SK-N-SH (cell line): ENCODE data around the gene FASTK. TPM values are rescaled to one million over a fixed set of nuclear protein-coding genes. Genes with fewer than 3 reads are reported as not detected.
A peak's percentile ranks its signal among the peaks of the same experiment; 100 is the strongest.

Experiments used
- CTCF ChIA-PET: fragments of 300-600, 350-600 bp; formaldehyde crosslinking; extraction: SDS; loops from one replicate; lab custom pipeline; 2021; lab: Yijun Ruan, JAX
- POLR2A ChIA-PET: fragments of 350-600 bp; sonication (Branson Sonifier 250); formaldehyde crosslinking; extraction: SDS; loops from one replicate; lab custom pipeline; 2020; ENCODE audit warnings: antibody characterized with exemption, inconsistent platforms; lab: Yijun Ruan, JAX
- DNase-seq: peaks from one replicate; pipeline ENCODE4 v3.0.0; 2012
- H2AFZ ChIP-seq: fragments of 200-600 bp; sonication (generic); 2 replicates; pipeline ENCODE4 v1.8.1; 2016; ENCODE audit warnings: antibody characterized with exemption, mild to moderate bottlenecking, low read depth
- H3F3A ChIP-seq: fragments of 200-600 bp; sonication (generic); replicated peaks from 2 replicates; pipeline ENCODE3; 2016; ENCODE audit warnings: antibody characterized with exemption, mild to moderate bottlenecking; ENCODE audit not compliant: insufficient read depth
- H3K27ac ChIP-seq, 2 experiments: fragments of 200-500 bp in 1 of 2; fragments of 200-600 bp in 1 of 2; sonication (Bioruptor generic) in 1 of 2; sonication (generic), shearing (Covaris generic) in 1 of 2; 2 replicates each; pipeline versions ENCODE4 v1.5.1 to v1.6.1; 2014 to 2016; ENCODE audit warnings: low read depth in 2 of 2, inconsistent platforms in 1 of 2, low read length in 1 of 2, mild to moderate bottlenecking in 1 of 2, mixed read lengths in 1 of 2
- H3K27me3 ChIP-seq: fragments of 200-600 bp; sonication (generic), shearing (Covaris generic); 2 replicates; pipeline ENCODE4 v1.6.1; 2016; ENCODE audit warnings: mixed run types; ENCODE audit not compliant: insufficient read depth
- H3K36me3 ChIP-seq, 2 experiments: fragments of 200-500 bp in 1 of 2; fragments of 200-600 bp in 1 of 2; sonication (Bioruptor generic) in 1 of 2; sonication (generic) in 1 of 2; replicated peaks in 1 of 2; 2 replicates each; pipeline versions ENCODE3 to v1.5.1; 2014 to 2016; ENCODE audit warnings: low read length in 1 of 2, mild to moderate bottlenecking in 1 of 2; ENCODE audit not compliant: insufficient read depth in 2 of 2, control insufficient read depth in 1 of 2
- H3K4me1 ChIP-seq, 2 experiments: fragments of 200-500 bp in 1 of 2; fragments of 200-600 bp in 1 of 2; sonication (Bioruptor generic) in 1 of 2; sonication (generic), shearing (Covaris generic) in 1 of 2; 2 replicates each; pipeline versions ENCODE4 v1.5.1 to v1.6.1; 2014 to 2016; ENCODE audit warnings: low read depth in 1 of 2, low read length in 1 of 2, mixed run types in 1 of 2; ENCODE audit not compliant: insufficient read depth in 2 of 2, control insufficient read depth in 1 of 2
- H3K4me2 ChIP-seq: fragments of 200-600 bp; sonication (generic), shearing (Covaris generic); 2 replicates; pipeline ENCODE4 v1.6.1; 2017; ENCODE audit warnings: mixed run types
- H3K4me3 ChIP-seq, 2 experiments: fragments of 200-500 bp in 1 of 2; fragments of 200-600 bp in 1 of 2; sonication (Bioruptor generic) in 1 of 2; sonication (generic), shearing (Covaris generic) in 1 of 2; 2 replicates each; pipeline versions ENCODE4 v1.5.1 to v1.8.1; 2014 to 2016; ENCODE audit warnings: low read depth in 2 of 2, inconsistent platforms in 1 of 2, low read length in 1 of 2, mild to moderate bottlenecking in 1 of 2, mixed read lengths in 1 of 2, moderate library complexity in 1 of 2
- H3K79me2 ChIP-seq: fragments of 200-600 bp; sonication (generic); 2 replicates; pipeline ENCODE4 v1.8.1; 2017; ENCODE audit warnings: mild to moderate bottlenecking; ENCODE audit not compliant: insufficient read depth
- H3K9ac ChIP-seq: fragments of 200-600 bp; sonication (generic); 2 replicates; pipeline ENCODE4 v1.6.1; 2017; ENCODE audit warnings: mixed run types
- H3K9me2 ChIP-seq: fragments of 200-600 bp; sonication (generic); 2 replicates; pipeline ENCODE4 v1.6.1; 2017; ENCODE audit warnings: mixed run types
- H3K9me3 ChIP-seq: fragments of 200-600 bp; sonication (generic); 2 replicates; pipeline ENCODE4 v1.6.1; 2017; ENCODE audit warnings: mixed run types, mild to moderate bottlenecking, moderate library complexity
- H4K20me1 ChIP-seq: fragments of 200-600 bp; sonication (generic); 2 replicates; pipeline ENCODE4 v1.6.1; 2017; ENCODE audit warnings: mild to moderate bottlenecking, mixed run types; ENCODE audit not compliant: insufficient read depth
- CHD2 ChIP-seq: fragments of 150-350 bp; IDR thresholded peaks from 2 replicates; pipeline ENCODE4 v1.6.1; 2018; ENCODE audit warnings: low read length; ENCODE audit not compliant: partially characterized antibody
- EZH2phosphoT487 ChIP-seq: fragments of 200-600 bp; sonication (generic); IDR thresholded peaks from 2 replicates; pipeline ENCODE4 v1.6.1; 2017; ENCODE audit warnings: low read depth, mixed run types, mild to moderate bottlenecking, antibody characterized with exemption, moderate library complexity, borderline replicate concordance
- MXI1 ChIP-seq: IDR thresholded peaks from 2 replicates; pipeline ENCODE4 v1.6.1; 2012; ENCODE audit warnings: mild to moderate bottlenecking, low read depth, low read length, improper control_type of control experiment
- NRF1 ChIP-seq: IDR thresholded peaks from 2 replicates; pipeline ENCODE4 v1.6.1; 2012; ENCODE audit warnings: low read depth, mild to moderate bottlenecking, low read length
- RAD21 ChIP-seq: IDR thresholded peaks from 2 replicates; pipeline ENCODE4 v1.6.1; 2012; ENCODE audit warnings: mild to moderate bottlenecking, low read length
- SMC3 ChIP-seq: IDR thresholded peaks from 2 replicates; pipeline ENCODE4 v1.6.1; 2012; ENCODE audit warnings: low read depth, low read length, improper control_type of control experiment
- TAF1 ChIP-seq: IDR thresholded peaks from 2 replicates; pipeline ENCODE4 v1.6.1; 2012; ENCODE audit warnings: low read depth, mild to moderate bottlenecking, low read length, moderate library complexity, borderline replicate concordance
- WGBS: methylation state at CpG from one replicate; pipeline ENCODE4 v1.1.6; 2017; ENCODE audit warnings: low lambda C conversion rate; 5-methylcytosine and 5-hydroxymethylcytosine counted together
- polyA plus RNA-seq, 3 experiments: library from polyadenylated mRNA; depleted of rRNA; stranded (reverse); fragments of >200 nt; gene quantifications; 2 replicates each; pipeline ENCODE4 v1.2.3, GENCODE V29; 2012
- TF ChIP-seq, protein P1 (sequence below): fragments of 150-350 bp; IDR thresholded peaks from 2 replicates; pipeline ENCODE4 v1.6.1; 2017; ENCODE audit warnings: antibody characterized with exemption, low read length, low read depth, borderline replicate concordance
- TF ChIP-seq, protein P2 (sequence below): IDR thresholded peaks from 2 replicates; pipeline ENCODE4 v1.4.0; 2012; ENCODE audit warnings: low read depth, borderline replicate concordance

FASTK gene
- polyA plus RNA-seq, 1 of the 3 experiments (the other 2 are of a cell fraction) = 125 TPM

DNA sequence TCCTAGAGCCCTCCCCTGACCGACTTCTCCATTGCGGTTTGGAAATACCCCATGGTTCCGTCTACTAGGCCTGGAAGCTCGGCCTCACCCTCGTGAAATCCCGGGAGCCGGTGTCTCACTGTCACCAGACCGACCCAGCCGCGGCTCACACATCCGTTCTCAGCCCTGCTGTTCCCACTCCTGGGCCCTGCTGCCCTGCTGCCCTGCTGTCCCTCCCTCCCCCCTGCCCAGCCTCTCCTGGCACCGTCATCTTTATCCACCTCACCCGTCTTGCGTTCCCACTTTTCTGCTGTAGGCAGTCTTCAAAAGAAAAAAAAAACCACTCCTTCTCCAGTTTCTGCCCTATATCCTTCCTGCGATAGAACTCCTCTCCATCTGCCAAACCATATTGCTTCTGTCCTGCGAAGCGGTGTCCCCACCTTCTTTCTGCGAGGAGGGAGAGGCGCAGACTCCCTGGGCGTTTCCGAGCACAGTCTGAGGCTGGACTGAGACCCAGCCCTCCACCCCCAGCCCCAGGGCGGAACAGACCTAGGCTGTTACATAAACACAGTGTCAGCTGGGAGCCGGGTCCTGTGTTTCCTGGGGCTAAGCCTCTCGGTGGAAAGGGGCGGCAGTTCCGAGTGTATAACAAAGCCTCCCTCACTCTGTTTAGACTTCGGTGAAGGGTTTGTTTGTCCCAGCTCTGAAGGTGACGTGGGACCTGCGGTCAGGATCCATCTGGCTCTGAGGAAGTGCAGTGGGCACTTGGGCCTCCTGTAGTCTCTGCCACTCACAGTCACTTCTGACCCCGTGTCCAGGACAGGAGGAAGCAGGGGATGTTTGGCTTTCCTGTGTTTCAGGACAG is 8.5 kb upstream of the FASTK start (continued):
- TF ChIP-seq, protein P1, sequence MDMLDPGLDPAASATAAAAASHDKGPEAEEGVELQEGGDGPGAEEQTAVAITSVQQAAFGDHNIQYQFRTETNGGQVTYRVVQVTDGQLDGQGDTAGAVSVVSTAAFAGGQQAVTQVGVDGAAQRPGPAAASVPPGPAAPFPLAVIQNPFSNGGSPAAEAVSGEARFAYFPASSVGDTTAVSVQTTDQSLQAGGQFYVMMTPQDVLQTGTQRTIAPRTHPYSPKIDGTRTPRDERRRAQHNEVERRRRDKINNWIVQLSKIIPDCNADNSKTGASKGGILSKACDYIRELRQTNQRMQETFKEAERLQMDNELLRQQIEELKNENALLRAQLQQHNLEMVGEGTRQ = no peak
- no peak for TF ChIP-seq SMC3
- TF ChIP-seq RAD21 = no peak
- TF ChIP-seq CHD2 = no peak
- TF ChIP-seq NRF1 = no peak
- TF ChIP-seq MXI1 = no peak
- TF ChIP-seq TAF1 = no peak
- TF ChIP-seq, protein P2, sequence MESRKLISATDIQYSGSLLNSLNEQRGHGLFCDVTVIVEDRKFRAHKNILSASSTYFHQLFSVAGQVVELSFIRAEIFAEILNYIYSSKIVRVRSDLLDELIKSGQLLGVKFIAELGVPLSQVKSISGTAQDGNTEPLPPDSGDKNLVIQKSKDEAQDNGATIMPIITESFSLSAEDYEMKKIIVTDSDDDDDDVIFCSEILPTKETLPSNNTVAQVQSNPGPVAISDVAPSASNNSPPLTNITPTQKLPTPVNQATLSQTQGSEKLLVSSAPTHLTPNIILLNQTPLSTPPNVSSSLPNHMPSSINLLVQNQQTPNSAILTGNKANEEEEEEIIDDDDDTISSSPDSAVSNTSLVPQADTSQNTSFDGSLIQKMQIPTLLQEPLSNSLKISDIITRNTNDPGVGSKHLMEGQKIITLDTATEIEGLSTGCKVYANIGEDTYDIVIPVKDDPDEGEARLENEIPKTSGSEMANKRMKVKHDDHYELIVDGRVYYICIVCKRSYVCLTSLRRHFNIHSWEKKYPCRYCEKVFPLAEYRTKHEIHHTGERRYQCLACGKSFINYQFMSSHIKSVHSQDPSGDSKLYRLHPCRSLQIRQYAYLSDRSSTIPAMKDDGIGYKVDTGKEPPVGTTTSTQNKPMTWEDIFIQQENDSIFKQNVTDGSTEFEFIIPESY = no peak
- TF ChIP-seq, all 33 proteins: peak for 0

DNA sequence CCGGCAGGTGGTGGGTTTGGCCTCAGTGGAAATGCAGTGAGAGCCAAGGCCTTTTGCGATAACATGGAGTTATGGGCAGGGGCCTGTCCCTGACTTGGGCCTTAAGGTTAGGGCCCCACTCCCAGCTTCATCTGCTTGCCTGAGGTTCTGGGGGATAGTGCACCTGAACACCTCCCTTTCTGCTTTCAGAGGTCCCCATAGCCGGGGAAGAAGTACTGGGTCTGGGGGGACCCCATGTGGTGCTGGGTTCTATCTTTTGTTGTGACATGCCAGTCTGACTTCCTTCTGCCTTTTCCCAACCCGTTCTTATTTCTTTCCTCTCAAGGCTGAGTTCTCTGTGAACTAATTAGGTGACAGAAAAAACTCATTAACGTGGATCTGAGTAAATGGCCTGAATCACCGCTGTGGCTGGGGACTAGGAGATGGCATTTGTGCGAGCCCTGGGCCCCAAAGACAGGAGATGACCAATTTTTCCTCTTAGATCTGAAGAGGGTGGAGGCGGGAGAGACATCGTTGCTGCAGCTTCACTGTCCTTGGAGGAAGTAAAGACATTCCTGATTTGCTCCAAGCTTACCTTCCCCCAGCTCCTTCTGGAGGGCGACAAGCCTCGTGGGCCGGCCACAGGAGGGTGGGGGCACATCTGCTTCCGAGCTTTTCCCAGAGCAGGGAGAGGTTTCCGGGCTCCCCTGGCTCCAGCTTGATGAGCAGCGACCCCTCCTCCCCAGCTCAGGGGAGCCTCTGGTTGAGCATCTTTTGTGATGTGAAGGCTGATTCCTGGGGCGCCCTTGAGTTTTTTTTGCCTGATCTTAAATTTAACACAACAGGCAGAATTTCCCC is 7.6 kb upstream of the FASTK start:
- POLR2A ChIA-PET = interaction anchor here (0.6 to 1.3 kb wide), 3 partner anchors 74 to 139 kb away, joined by 3 to 4 read pairs (median 3); partner anchors contain the start of gene ABCF2
- no peak overlapping the region for H2AFZ ChIP-seq
- no peak for DNase-seq
- peaks cover 58% of the 10 kb centered on the region for H4K20me1 ChIP-seq
- H3K79me2 ChIP-seq = peaks cover 65% of the 10 kb centered on the region
- TF ChIP-seq SMC3 (0 out of 2 replicates have a peak, but pooled peaks have one; percentile 12), RAD21 (peak; percentile 21; the same call in 1 of the 2 replicates), EZH2phosphoT487 (no peak)
- no peaks in the 10 kb centered on the region for H3K27me3 ChIP-seq
- H3K36me3 ChIP-seq = peaks cover 0 to 11% of the 10 kb centered on the region in 2 experiments
- WGBS = 40% methylated on average over 12 of the region's 16 CpGs
- H3K9ac ChIP-seq = peak overlapping the region; percentile 88
- H3K4me3 ChIP-seq = peak overlapping the region; percentile 90 to 100
- peaks cover 20% of the 10 kb centered on the region for H3F3A ChIP-seq
- H3K9me2 ChIP-seq = no peaks in the 10 kb centered on the region
- H3K9me3 ChIP-seq = no peaks in the 10 kb centered on the region
- H3K27ac ChIP-seq = peak overlapping the region; percentile 58 to 87
- peak overlapping the region; percentile 99 for H3K4me2 ChIP-seq
- CTCF ChIA-PET = interaction anchor here (0.6 to 21.3 kb wide), 26 partner anchors 8 to 641 kb away, joined by 3 to 474 read pairs (median 4); partner anchors contain the start of gene ABCB8
- peaks cover 21 to 39% of the 10 kb centered on the region in 2 experiments for H3K4me1 ChIP-seq
